Stimulated activated CD4-positive, alpha-beta T cell treated with anti-CD3 and anti-CD28 coated beads, Interleukin-2, amount 100 ng/mL, for 24 hours (primary cell): ENCODE measurements around the gene PBX1.
"Not testable (repeated sequence)": the region's sequence is repeated elsewhere in the genome, so short reads cannot be mapped to it uniquely, and the experiment has no call there.

Experiments
- DNase-seq, 2 donors: peaks; one replicate each; pipeline ENCODE4 v3.0.0-alpha.2; 2020

PBX1 gene

DNA sequence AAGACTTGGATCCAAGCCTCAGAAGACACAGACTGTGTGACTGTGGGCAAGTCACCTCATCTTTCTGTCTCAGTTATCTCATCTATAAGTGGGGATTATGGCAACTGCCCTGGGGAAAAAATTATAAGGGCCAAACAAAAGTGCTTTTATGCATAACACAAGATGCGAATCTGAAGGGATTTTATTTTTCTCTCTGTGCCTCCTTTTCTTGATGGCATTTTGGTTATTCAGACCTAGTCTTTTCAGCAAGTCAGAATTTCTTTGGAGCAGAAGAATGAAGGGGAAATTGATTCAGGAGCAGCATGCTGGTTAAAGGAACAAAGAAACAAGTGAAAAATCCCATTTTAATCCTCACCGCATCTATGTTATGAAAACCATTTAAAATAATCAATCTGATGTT lies 86.9 kb downstream of the PBX1 start:
- no peak for DNase-seq

DNA sequence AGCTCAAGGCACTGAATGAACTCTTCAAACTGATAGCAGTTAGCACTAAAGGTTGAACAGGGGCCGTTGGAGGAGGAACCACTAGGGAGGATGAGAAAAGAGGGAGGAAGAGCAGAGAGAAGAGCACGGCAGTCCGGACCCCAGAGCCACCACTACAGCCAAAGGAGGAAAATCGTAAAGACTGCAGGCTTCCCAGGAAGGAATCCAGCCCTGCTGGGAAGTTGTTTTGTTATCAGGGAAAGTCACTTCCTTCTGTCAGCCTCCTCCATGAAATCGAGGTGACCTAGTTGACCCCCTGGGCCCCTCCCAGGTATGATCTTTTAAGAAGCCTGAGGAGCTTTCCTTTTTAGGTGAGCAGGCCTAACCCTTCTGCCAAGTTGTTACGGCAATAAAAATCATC lies 88.2 kb downstream of the PBX1 start:
- no peak for DNase-seq

- DNase-seq: no peak
Observed at GRCh38 chr1:164648636-164649035, 89.7 kb downstream of the PBX1 start.

GRCh38 chr1:164649146-164649545 lies 90.2 kb downstream of the PBX1 start:
- no peak for DNase-seq

GRCh38 chr1:164650531-164650930 lies 91.5 kb downstream of the PBX1 start:
- no peak for DNase-seq

- DNase-seq: no peak
Observed at GRCh38 chr1:164651351-164651951, 92.5 kb downstream of the PBX1 start.

DNA sequence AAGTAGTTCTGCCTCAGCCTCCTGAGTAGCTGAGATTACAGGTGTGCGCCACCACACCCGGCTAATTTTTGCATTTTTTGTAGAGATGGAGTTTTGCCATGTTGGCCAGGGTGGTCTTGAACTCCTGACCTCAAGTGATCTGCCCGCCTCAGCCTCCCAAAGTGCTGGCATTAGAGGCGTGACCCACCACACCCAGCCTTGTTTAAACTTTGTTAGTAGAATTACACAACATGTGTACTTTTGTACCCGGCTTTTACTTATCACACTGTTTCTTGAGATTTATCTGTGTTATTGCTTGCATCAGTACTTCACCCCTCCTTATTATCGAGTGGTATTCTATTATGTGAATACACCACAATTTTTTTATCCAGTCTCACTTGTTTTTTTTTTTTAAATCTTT lies 94.0 kb downstream of the PBX1 start:
- DNase-seq: not testable (repeated sequence)

DNA sequence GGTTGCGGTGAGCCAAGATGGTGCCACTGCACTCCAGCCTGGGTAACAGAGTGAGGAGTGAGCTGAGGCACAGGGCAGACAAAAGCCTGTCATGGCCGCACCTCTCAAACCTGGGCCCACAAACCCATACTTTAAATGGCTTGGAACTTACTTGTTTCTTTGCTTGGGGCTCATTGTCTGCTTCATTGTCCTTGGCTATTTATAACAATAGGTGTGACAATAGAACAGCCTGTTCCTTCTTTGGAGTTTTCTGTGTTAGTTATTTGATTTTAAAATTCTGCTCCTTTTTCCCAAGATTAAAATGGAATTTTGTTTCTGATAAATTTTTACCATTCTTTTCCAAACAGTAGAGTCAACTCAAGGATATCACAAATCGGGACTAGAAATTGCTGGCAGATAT lies 94.7 kb downstream of the PBX1 start:
- no peak for DNase-seq

GRCh38 chr1:164654200-164654599 lies 95.2 kb downstream of the PBX1 start:
- no peak for DNase-seq

- no peak for DNase-seq
Observed at GRCh38 chr1:164658864-164659263, 99.9 kb downstream of the PBX1 start.

GRCh38 chr1:164659621-164660411 lies 100.8 kb downstream of the PBX1 start:
- DNase-seq: no peak

DNA sequence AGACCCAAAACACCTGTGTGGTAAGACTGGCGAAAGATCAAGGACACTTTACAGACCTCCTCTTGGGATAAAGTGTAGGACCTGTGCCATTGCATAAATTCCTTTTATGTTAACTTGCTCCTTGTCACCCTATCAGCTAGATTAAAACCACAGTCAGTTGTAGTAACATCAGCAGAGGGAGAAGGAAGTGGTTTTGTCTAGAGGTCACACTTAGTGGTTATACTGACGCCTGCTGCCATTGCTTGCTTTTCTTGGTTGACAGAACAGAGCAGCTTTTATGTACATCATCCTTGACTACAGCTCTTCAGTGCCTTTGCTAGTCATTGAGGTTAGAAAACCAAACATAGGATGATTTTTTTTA lies 101.4 kb downstream of the PBX1 start:
- DNase-seq: no peak

GRCh38 chr1:164660775-164661174 lies 101.8 kb downstream of the PBX1 start:
- no peak for DNase-seq

DNA sequence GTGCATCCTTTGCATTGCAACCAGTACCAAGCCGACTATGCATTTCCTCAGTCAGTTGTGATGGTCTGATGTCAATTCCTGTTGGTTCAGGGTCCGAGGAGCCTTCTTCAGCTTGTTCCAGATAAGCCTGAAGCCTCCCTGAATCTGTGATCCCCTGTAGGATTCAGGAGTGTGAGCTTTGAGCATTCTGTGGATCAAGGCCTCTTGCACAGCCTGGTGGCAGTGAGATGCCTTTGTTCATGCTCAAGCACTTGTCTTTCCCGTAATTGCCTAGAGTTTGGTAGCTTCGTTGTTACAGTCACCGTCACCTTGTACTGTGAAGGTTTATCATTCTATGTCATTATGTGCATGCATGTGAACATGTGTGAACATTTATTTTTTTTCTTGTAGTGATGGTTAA lies 103.5 kb downstream of the PBX1 start:
- no peak for DNase-seq

GRCh38 chr1:164662955-164663354 lies 104.0 kb downstream of the PBX1 start:
- DNase-seq: no peak

GRCh38 chr1:164664127-164664526 lies 105.1 kb downstream of the PBX1 start:
- no peak for DNase-seq

DNA sequence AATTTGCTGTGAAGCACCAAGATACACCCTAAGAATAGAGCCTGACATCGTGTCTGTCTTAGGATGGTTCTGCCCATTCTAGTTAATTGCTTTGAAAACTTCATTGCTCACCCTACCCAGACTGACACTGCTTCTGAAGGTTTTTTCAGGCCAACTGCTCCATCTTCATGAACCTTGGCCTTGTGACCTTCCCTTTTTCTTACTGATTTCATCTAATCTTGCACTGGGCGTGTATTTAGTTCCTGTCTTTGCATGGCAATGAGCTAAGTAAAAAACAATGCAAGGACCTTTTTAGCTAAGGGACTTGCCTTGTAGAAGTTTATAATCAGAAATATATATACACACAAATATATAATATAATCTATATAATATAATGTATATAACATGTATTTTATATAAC lies 108.0 kb downstream of the PBX1 start:
- DNase-seq: no peak

GRCh38 chr1:164667600-164667999 lies 108.6 kb downstream of the PBX1 start:
- DNase-seq: no peak

DNA sequence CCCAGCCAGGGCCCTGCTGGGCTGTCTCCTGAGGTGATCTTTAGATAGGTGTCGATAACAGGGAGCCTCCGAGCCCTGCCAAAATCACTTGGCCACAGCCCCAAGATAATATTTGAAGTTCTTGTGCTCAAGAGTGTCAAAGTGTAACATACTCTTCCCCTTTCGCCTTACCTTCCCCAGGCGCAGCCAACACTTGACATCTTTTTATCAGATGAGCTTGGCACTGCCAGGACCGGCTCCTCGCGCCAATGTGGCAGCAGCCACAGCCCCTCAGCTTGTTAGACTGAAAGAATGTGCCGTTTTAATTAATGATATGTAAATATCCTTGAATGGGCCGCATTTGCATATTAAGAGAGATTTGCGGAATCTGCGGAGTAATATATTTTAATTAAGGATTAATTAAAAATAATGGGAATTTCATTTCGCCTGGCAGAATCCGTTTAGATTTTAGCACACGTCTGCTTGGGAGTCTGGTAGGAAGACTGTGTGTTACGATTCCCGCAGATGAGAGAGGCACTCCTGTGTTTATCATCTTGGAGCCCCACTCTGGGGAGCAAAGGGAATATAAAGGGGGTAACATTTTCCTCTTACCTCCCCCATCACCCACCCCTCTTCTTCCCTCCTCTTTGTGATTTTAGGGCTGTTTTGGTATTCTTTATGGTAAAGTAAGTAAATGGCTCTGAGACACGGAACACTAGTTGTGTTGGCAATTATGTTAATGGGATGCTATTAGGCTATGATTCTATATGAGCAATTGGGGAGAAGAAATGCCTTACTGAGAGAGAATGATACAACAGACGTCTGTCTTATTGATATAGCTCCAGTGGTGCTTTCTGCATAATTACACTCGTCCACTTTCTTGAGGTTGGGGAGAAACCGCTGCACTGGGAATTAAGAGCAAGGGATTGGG lies 109.8 kb downstream of the PBX1 start:
- DNase-seq: no peak

DNA sequence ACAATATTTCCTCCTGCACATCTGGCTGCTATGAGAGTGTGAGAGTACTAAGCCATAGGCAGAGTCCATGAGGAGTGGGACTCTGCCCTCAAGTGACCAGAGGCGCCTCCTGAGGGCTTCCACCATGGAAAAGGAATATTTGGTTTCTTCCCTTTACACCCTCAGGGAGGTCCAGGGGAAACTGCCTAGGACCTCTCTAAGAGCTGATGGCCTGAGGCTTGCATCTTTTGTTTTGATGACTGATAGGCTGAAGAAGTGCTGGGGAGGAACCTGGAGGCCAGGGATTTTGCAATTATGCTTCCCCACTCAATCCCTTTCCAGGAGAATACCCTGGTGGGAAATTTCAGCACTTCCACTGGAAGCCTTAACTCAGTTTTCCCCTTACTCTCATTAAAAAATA lies 111.0 kb downstream of the PBX1 start:
- no peak for DNase-seq

DNA sequence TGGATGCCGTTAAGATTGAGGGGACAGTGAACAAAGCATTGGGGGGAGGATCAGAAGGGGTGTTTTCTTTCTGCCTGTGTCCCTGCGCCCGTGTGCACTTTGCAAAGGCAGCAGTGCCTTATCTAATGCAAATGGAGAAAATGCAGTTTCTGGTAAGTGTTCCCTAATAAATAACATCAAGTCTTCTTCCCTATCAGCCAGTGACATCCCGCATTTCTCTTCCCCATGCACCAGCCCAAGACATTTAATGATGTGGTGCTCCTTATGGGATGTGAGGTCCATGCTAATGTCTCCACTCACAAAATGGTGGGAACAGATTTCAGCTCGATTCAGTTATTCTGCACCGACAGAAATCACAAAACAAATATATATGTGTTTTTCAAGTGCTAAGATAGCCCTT lies 111.8 kb downstream of the PBX1 start:
- no peak for DNase-seq

DNA sequence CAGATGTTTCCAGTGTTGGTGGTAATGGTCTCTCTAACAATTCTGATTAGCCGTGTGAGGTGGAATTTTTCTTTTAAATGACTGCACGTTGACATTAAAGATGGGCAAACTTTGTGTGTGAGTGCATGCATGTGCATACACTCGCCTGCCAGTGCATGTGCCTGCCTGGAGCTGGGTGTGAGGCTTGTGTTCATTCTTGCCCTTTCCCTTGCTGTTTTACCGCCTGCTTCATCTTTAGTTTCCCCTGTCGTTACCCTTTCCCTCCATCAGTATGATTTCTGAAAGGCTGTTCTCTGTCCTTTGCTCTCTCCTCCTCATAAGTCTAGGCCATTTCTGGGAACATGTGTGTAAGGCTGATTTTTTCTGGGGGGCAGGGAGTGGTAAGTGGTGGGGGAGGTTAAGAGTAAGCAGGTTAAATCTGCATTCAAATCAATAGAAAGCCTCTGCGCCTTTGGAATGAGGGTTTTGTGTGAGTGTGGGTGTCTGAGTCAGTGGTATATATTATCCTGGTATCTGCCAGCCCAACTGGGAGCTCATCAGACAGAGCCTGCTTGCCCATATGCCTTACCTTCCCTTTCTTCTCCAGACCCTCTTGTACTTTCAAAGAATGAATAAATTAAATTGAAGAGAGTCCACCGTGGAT lies 112.5 kb downstream of the PBX1 start:
- no peak for DNase-seq

- no peak for DNase-seq
Observed at GRCh38 chr1:164671966-164672571, 113.1 kb downstream of the PBX1 start.
